Panc1 (cell line): ENCODE data around the gene CGN.

ENCODE experiments used
- CTCF ChIP-seq: fragments of 450-650 bp; IDR thresholded peaks from 2 replicates; pipeline ENCODE4 v1.5.1; 2017; ENCODE audit warnings: mild to moderate bottlenecking
- POLR2AphosphoS5 ChIP-seq: IDR thresholded peaks from 2 replicates; pipeline ENCODE4 v1.6.1; 2012; ENCODE audit warnings: mild to moderate bottlenecking, low read depth, low read length, moderate library complexity
- REST ChIP-seq, 2 experiments: IDR thresholded peaks; 2 replicates each; pipeline ENCODE4 v1.6.1; 2011 to 2012; ENCODE audit warnings: low read depth in 2 of 2, control low read depth in 1 of 2, low read length in 1 of 2, mild to moderate bottlenecking in 1 of 2, moderate library complexity in 1 of 2; ENCODE audit not compliant: insufficient read depth in 1 of 2
- SIN3A ChIP-seq: IDR thresholded peaks from 2 replicates; pipeline ENCODE4 v1.6.1; 2012; ENCODE audit warnings: low read depth, mild to moderate bottlenecking, low read length, moderate library complexity, borderline replicate concordance; ENCODE audit not compliant: insufficient read depth
- TCF7L2 ChIP-seq: IDR thresholded peaks from 2 replicates; pipeline ENCODE4 v1.6.1; 2011; ENCODE audit warnings: mild to moderate bottlenecking, low read depth, low read length, inconsistent platforms

- peak; percentile 97 for TF ChIP-seq CTCF
- TF ChIP-seq POLR2AphosphoS5: no peak
- no peak for TF ChIP-seq REST (IDR thresholded peaks at IDR 0.05; ENCODE audit: insufficient read depth in 1 of 2, low read depth in 2 of 2, low read length in 1 of 2)
- no peak for TF ChIP-seq TCF7L2
- no peak for TF ChIP-seq SIN3A
These were observed 23.6 kb downstream of the CGN start for GRCh38 chr1:151534662-151535278.
